Vagina (tissue), 2 donors: ENCODE results near the gene FUZ.

Source experiments
- POLR2A ChIP-seq, 2 donors: fragments of 450-650 bp; IDR thresholded peaks; one replicate each; pipeline ENCODE4 v1.6.1; 2017; ENCODE audit warnings: antibody characterized with exemption in 2 of 2, mild to moderate bottlenecking in 2 of 2, moderate library complexity in 2 of 2
- TF ChIP-seq, protein P1 (sequence below), 3 experiments: fragments of 450-650 bp in 2 of 3; fragments of 200-600 bp in 1 of 3; sonication (generic) in 1 of 3; IDR thresholded peaks; one replicate each; pipeline ENCODE4 v1.5.1; 2017 to 2019; ENCODE audit warnings: antibody characterized with exemption in 3 of 3, mild to moderate bottlenecking in 2 of 3, moderate library complexity in 2 of 3

DNA sequence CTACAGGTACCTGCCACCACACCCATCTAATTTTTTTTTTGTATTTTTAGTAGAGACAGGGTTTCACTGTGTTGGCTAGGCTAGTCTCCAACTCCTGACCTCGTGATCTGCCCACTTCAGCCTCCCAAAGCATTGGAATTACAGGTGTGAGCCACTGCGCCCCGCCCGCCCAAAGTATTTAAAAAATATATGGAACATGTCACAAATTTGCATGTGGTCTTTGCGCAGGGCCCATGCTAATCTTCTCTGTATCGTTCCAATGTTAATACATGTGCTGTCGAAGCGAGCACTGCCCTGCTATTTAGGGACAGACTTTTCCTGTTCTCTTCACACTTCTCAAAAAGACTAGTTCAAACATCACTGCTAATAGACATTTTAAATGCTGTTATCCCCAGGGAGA lies 48.8 kb downstream of the FUZ start:
- TF ChIP-seq, protein P1, sequence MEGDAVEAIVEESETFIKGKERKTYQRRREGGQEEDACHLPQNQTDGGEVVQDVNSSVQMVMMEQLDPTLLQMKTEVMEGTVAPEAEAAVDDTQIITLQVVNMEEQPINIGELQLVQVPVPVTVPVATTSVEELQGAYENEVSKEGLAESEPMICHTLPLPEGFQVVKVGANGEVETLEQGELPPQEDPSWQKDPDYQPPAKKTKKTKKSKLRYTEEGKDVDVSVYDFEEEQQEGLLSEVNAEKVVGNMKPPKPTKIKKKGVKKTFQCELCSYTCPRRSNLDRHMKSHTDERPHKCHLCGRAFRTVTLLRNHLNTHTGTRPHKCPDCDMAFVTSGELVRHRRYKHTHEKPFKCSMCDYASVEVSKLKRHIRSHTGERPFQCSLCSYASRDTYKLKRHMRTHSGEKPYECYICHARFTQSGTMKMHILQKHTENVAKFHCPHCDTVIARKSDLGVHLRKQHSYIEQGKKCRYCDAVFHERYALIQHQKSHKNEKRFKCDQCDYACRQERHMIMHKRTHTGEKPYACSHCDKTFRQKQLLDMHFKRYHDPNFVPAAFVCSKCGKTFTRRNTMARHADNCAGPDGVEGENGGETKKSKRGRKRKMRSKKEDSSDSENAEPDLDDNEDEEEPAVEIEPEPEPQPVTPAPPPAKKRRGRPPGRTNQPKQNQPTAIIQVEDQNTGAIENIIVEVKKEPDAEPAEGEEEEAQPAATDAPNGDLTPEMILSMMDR (IDR thresholded peaks at IDR 0.05): no peak
- no peak for TF ChIP-seq POLR2A (IDR thresholded peaks at IDR 0.05)
